Panc1 (cell line): ENCODE results near the gene RAI1. TPM values are rescaled to one million over a fixed set of nuclear protein-coding genes. Genes with fewer than 3 reads are reported as not detected.

Source experiments
- ATAC-seq: fragments of 200-7000 bp; cut with Tn5 transposase; 2 replicates; pipeline ENCODE4 v1.9.1; 2020; ENCODE audit warnings: mild to moderate bottlenecking, moderate library complexity
- BruUV-seq: library from RNA; stranded (reverse); fragments of 400-500 nt; replicated peaks from 2 replicates; lab custom pipeline; 2021; lab: Mats Ljungman, UMichigan
- CTCF ChIA-PET: fragments of 300-600 bp; sonication (Branson Sonifier 250); formaldehyde crosslinking; loops from one replicate; lab custom pipeline; 2022; ENCODE audit warnings: antibody characterized with exemption; lab: Charles Lee
- POLR2A ChIA-PET: fragments of 300-600 bp; sonication (Branson Sonifier 250); formaldehyde crosslinking; loops from one replicate; lab custom pipeline; 2022; ENCODE audit warnings: antibody characterized with exemption; lab: Charles Lee
- DNase-seq: peaks from one replicate; pipeline ENCODE4 v3.0.0-alpha.2; 2010; ENCODE audit warnings: low read depth, low spot score
- H3K27ac ChIP-seq: 2 replicates; pipeline ENCODE4 v1.5.1; 2011; ENCODE audit warnings: mild to moderate bottlenecking, low read length, inconsistent platforms
- H3K27me3 ChIP-seq: fragments of 200-500 bp; sonication (Bioruptor generic); 2 replicates; pipeline ENCODE4 v1.6.0; 2014; ENCODE audit warnings: low read length, inconsistent platforms; ENCODE audit not compliant: control insufficient read depth, insufficient read depth
- H3K36me3 ChIP-seq: fragments of 200-500 bp; sonication (Bioruptor generic); 2 replicates; pipeline ENCODE4 v1.5.1; 2014; ENCODE audit warnings: inconsistent platforms, mild to moderate bottlenecking, low read length, moderate library complexity; ENCODE audit not compliant: control insufficient read depth, insufficient read depth
- H3K4me1 ChIP-seq: 2 replicates; pipeline ENCODE4 v1.5.1; 2011; ENCODE audit warnings: inconsistent platforms, mild to moderate bottlenecking, low read length, moderate library complexity; ENCODE audit not compliant: control insufficient read depth, insufficient read depth
- H3K4me3 ChIP-seq, 2 experiments: 2 replicates each; pipeline ENCODE4 v1.5.1; 2011 to 2012; ENCODE audit warnings: low read depth in 2 of 2, low read length in 2 of 2, mild to moderate bottlenecking in 2 of 2, inconsistent platforms in 1 of 2, moderate library complexity in 1 of 2
- H3K9me3 ChIP-seq: fragments of 200-500 bp; sonication (Bioruptor generic); 2 replicates; pipeline ENCODE4 v1.5.1; 2014; ENCODE audit warnings: low read depth, mild to moderate bottlenecking, inconsistent platforms, low read length, moderate library complexity; ENCODE audit not compliant: control insufficient read depth, insufficient read depth
- CTCF ChIP-seq: fragments of 450-650 bp; IDR thresholded peaks from 2 replicates; pipeline ENCODE4 v1.5.1; 2017; ENCODE audit warnings: mild to moderate bottlenecking
- POLR2AphosphoS5 ChIP-seq: IDR thresholded peaks from 2 replicates; pipeline ENCODE4 v1.6.1; 2012; ENCODE audit warnings: mild to moderate bottlenecking, low read depth, low read length, moderate library complexity
- REST ChIP-seq, 2 experiments: IDR thresholded peaks; 2 replicates each; pipeline ENCODE4 v1.6.1; 2011 to 2012; ENCODE audit warnings: low read depth in 2 of 2, control low read depth in 1 of 2, low read length in 1 of 2, mild to moderate bottlenecking in 1 of 2, moderate library complexity in 1 of 2; ENCODE audit not compliant: insufficient read depth in 1 of 2
- SIN3A ChIP-seq: IDR thresholded peaks from 2 replicates; pipeline ENCODE4 v1.6.1; 2012; ENCODE audit warnings: low read depth, mild to moderate bottlenecking, low read length, moderate library complexity, borderline replicate concordance; ENCODE audit not compliant: insufficient read depth
- TCF7L2 ChIP-seq: IDR thresholded peaks from 2 replicates; pipeline ENCODE4 v1.6.1; 2011; ENCODE audit warnings: mild to moderate bottlenecking, low read depth, low read length, inconsistent platforms
- in situ Hi-C: cut with HindIII; loops from 2 replicates; pipeline ENCODE4 v1.10.0; 2016; ENCODE audit warnings: low sequenced_read_pairs, low pct_unique_long_range_greater_than_20kb
- intact Hi-C: fragments of 100-400 bp; cut with micrococcal nuclease; formaldehyde crosslinking; loops from one replicate; pipeline ENCODE4 v1.10.0; 2022; ENCODE audit not compliant: unreplicated experiment
- total RNA-seq: library from RNA; stranded (reverse); gene quantifications from one replicate; pipeline ENCODE4 v1.2.1, GENCODE V29; 2021; ENCODE audit not compliant: unreplicated experiment

RAI1 gene
- total RNA-seq, 1 experiment from 2014 or later = 51.0 TPM

GRCh38 chr17:17722081-17722905, 41.0 kb downstream of the RAI1 start:
- CTCF ChIA-PET = interaction anchor here (0.6 kb wide), 1 partner anchor 17 kb away, joined by 7 read pairs; no protein-coding TSS in a partner anchor
- intact Hi-C loops = no loop called here
- POLR2A ChIA-PET = no interaction called here
- no peaks in the 10 kb centered on the region for H3K27me3 ChIP-seq
- TF ChIP-seq POLR2AphosphoS5 (no peak), TCF7L2 (no peak), SIN3A (no peak), CTCF (no peak), REST (IDR thresholded peaks at IDR 0.05; ENCODE audit: insufficient read depth in 1 of 2, low read depth in 2 of 2, low read length in 1 of 2) (no peak)
- BruUV-seq = no TSS peak
- ATAC-seq (no peak), DNase-seq (no peak)
- peaks cover 64% of the 10 kb centered on the region for H3K4me1 ChIP-seq
- H3K9me3 ChIP-seq = no peaks in the 10 kb centered on the region
- no peak overlapping the region; the same call in 1 of the 2 replicates for H3K27ac ChIP-seq
- H3K36me3 ChIP-seq = no peaks in the 10 kb centered on the region
- H3K4me3 ChIP-seq = no peak overlapping the region
- in situ Hi-C loops = no loop called here

GRCh38 chr17:17722906-17723353, 41.7 kb downstream of the RAI1 start:
- intact Hi-C loops = no loop called here
- peaks cover 66% of the 10 kb centered on the region for H3K4me1 ChIP-seq
- TF ChIP-seq POLR2AphosphoS5 = no peak
- no peak for TF ChIP-seq REST (IDR thresholded peaks at IDR 0.05; ENCODE audit: insufficient read depth in 1 of 2, low read depth in 2 of 2, low read length in 1 of 2)
- no peak for TF ChIP-seq SIN3A
- TF ChIP-seq CTCF = no peak
- TF ChIP-seq TCF7L2 = no peak
- H3K27me3 ChIP-seq = no peaks in the 10 kb centered on the region
- H3K27ac ChIP-seq = no peak overlapping the region
- ChIA-PET POLR2A (interaction anchor here (0.6 kb wide), 1 partner anchor 8 kb away, joined by 3 read pairs; no protein-coding TSS in a partner anchor), CTCF (interaction anchor here (0.6 kb wide), 1 partner anchor 17 kb away, joined by 7 read pairs; no protein-coding TSS in a partner anchor)
- DNase-seq = no peak
- in situ Hi-C loops = no loop called here
- no peaks in the 10 kb centered on the region for H3K36me3 ChIP-seq
- H3K9me3 ChIP-seq = no peaks in the 10 kb centered on the region
- no peak for ATAC-seq
- no TSS peak for BruUV-seq
- H3K4me3 ChIP-seq = no peak overlapping the region
